ENCODE measurements around the gene EPN3.

EPN3 gene

GRCh38 chr17:50532452-50533024 is at the start of gene EPN3:
TSS of gene EPN3 (plus strand) at chr17:50532735. CDS start at chr17:50536557, 3,822 bp downstream.
- no peak for DNase-seq

GRCh38 chr17:50483266-50483665 is 49.3 kb upstream of the EPN3 start:
- no peak for DNase-seq

GRCh38 chr17:50484386-50485155 is 48.0 kb upstream of the EPN3 start:
- DNase-seq, result no peak

GRCh38 chr17:50487213-50488096 is 45.1 kb upstream of the EPN3 start:
- DNase-seq, result no peak

- no peak for DNase-seq
Observed at GRCh38 chr17:50488880-50489279, 43.7 kb upstream of the EPN3 start.

GRCh38 chr17:50491505-50491904 is 41.0 kb upstream of the EPN3 start:
- DNase-seq, result no peak

- no peak for DNase-seq
Observed at GRCh38 chr17:50492214-50492613, 40.3 kb upstream of the EPN3 start.

- no peak for DNase-seq
Observed at GRCh38 chr17:50493744-50494143, 38.8 kb upstream of the EPN3 start.

- no peak for DNase-seq
Observed at GRCh38 chr17:50495217-50495823, 37.2 kb upstream of the EPN3 start.

- DNase-seq, result no peak
Observed at GRCh38 chr17:50495918-50496317, 36.6 kb upstream of the EPN3 start.

GRCh38 chr17:50498021-50498874 is 34.3 kb upstream of the EPN3 start:
- DNase-seq, result no peak

GRCh38 chr17:50499270-50499669 is 33.3 kb upstream of the EPN3 start:
- DNase-seq, result no peak

GRCh38 chr17:50499721-50500120 is 32.8 kb upstream of the EPN3 start:
- no peak for DNase-seq

- peak in 1 of 2 experiments; percentile 33 for DNase-seq
Observed at GRCh38 chr17:50501054-50501453, 31.5 kb upstream of the EPN3 start.

- DNase-seq, result no peak
Observed at GRCh38 chr17:50502301-50502990, 30.1 kb upstream of the EPN3 start.

GRCh38 chr17:50505591-50506130 is 26.9 kb upstream of the EPN3 start:
- DNase-seq, result no peak

- no peak for DNase-seq
Observed at GRCh38 chr17:50506298-50506697, 26.2 kb upstream of the EPN3 start.

GRCh38 chr17:50507871-50508572 is 24.5 kb upstream of the EPN3 start, which contains the start of gene MYCBPAP:
TSS of gene MYCBPAP (plus strand) at chr17:50508439. CDS start at chr17:50508675, 236 bp downstream.
- DNase-seq, result no peak

- DNase-seq, result no peak
Observed at GRCh38 chr17:50508573-50509460, 23.7 kb upstream of the EPN3 start.

Data from NCI-H446 (cell line).